GM12878 (cell line): ENCODE data around the gene AGPAT4.

Experiments used
- RB1 ChIP-seq: fragments of 450-650 bp; formaldehyde crosslinking; IDR thresholded peaks from 2 replicates; pipeline ENCODE4 v1.6.1; 2017; ENCODE audit warnings: mild to moderate bottlenecking, borderline replicate concordance
- TF ChIP-seq, protein P1 (sequence below): IDR thresholded peaks from 2 replicates; pipeline ENCODE4 v1.6.1; 2011; ENCODE audit warnings: low read depth, mild to moderate bottlenecking, low read length, moderate library complexity, borderline replicate concordance; ENCODE audit errors: extremely low read depth

DNA sequence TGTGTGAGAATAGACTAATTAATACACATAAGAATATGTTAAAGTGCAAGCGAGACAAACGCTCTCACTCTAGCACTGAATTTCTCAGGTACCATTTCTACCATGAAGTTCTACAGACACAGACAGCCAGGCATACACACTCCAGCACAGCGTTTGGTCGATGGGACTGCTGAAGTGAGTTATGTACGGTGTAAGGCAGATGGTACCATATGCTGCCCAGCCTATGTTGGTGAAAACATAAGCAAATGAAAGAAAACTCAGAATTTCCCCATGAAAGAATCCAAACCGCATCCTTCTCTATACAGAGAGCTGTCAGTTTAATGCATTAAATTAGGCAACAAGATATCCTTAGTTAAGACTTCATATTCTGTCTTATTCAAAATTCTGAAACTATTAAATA lies 34.9 kb downstream of the AGPAT4 start:
- no peak for TF ChIP-seq RB1
- TF ChIP-seq, protein P1, sequence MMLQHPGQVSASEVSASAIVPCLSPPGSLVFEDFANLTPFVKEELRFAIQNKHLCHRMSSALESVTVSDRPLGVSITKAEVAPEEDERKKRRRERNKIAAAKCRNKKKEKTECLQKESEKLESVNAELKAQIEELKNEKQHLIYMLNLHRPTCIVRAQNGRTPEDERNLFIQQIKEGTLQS = no peak
